ENCODE results near the gene SLX9. TPM values are rescaled to one million over a fixed set of nuclear protein-coding genes. Genes with fewer than 3 reads are reported as not detected.

Gene SLX9
- total RNA-seq, 1 experiment from 2014 or later: 74.3 TPM

DNA sequence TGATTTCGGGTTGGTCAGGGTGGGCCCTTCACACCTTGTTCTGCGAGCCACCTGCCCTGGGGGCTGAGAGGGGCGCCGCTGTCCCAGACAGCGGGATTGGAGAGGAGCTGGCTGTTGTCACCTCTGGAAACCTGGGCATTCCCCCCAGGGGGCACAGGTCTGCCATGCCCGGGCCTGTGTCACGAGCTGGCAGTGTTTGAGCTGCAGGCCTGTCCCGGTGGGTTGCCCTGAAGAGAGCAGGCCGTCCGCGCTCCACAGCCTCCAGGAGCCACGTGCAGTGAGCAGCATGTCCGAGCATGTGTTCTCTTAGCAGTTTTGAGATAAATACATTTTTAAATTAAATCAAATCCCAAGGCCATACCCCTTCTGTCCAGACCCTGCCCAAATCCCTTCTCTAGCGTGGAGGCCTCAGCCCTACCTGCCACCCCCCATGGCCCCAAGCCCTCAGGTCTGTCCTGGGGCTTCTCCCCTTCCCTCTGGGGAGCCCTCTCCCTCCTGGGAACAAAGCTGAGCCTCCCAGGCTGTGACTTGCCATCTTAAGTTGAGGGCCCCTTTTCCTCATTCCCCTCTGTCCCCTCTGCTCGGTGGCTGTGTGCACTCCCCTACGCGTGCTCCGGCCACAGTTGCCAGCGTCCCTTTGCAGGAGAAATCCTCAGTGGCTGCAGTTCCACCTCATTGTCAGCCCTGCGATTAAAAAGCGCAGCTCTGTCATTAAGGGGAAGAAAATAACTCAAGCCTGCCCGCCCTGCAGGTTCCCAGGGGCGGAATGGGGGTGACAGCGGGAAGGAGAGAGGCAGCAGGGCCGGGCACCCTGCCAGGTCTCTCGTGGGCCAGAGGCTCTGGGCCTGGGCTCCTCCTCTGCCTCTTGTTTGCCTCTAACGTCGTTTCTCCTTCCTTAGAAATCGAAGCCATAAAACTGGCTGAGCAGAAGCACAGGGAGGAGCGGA is 26.6 kb downstream of the SLX9 start:
- Histone ChIP-seq H4K8ac (replicated peaks; ENCODE audit: insufficient read length, low read depth, low read length) (no peak overlapping the region), H2BK15ac (ENCODE audit: low read depth, low read length) (no peak overlapping the region), H2BK12ac (ENCODE audit: insufficient read length, low read depth, low read length) (no peak overlapping the region), H3K9me3 (ENCODE audit: control insufficient read depth, low read depth, low read length) (no peaks in the 10 kb centered on the region), H4K20me1 (ENCODE audit: control insufficient read depth, insufficient read depth, insufficient read length) (no peaks in the 10 kb centered on the region), H3K14ac (ENCODE audit: insufficient read depth, low read length) (no peak overlapping the region; the same call in 1 of the 2 replicates), H2AK5ac (ENCODE audit: insufficient read length, low read length) (no peak overlapping the region), H2AFZ (ENCODE audit: low read length) (no peak overlapping the region), H2BK5ac (ENCODE audit: insufficient read length, low read length) (no peak overlapping the region), H4K91ac (ENCODE audit: insufficient read length, low read depth, low read length) (no peak overlapping the region), H2BK120ac (ENCODE audit: low read depth, low read length, poor library complexity, severe bottlenecking) (no peak overlapping the region), H2BK20ac (ENCODE audit: low read depth, low read length, poor library complexity, severe bottlenecking) (no peak overlapping the region), H3K56ac (ENCODE audit: insufficient read length, low read depth, low read length) (no peak overlapping the region), H3K4me1 (ENCODE audit: insufficient read depth, low read length) (no peaks in the 10 kb centered on the region), H3K23me2 (ENCODE audit: insufficient read length, low read depth, low read length, poor library complexity, severe bottlenecking) (no peaks in the 10 kb centered on the region), H3K79me1 (ENCODE audit: insufficient read depth, low read depth, low read length, poor library complexity, severe bottlenecking) (peaks cover 6% of the 10 kb centered on the region), H3K79me2 (ENCODE audit: insufficient read depth, low read length) (0 out of 2 replicates have a peak, but pooled peaks cover 2% of the 10 kb centered on the region), H3K9ac (ENCODE audit: extremely low read depth, insufficient read length, low read length) (no peak overlapping the region), H3K27me3 (ENCODE audit: insufficient read depth, low read length) (no peaks in the 10 kb centered on the region), H3T11ph (ENCODE audit: low read length) (no peak overlapping the region), H4K5ac (ENCODE audit: insufficient read length, low read depth, low read length) (no peak overlapping the region), H3K4me2 (ENCODE audit: insufficient read depth, insufficient read length, low read length) (no peak overlapping the region), H3K4ac (ENCODE audit: low read depth, low read length) (no peak overlapping the region), H3K18ac (ENCODE audit: insufficient read length, low read depth, low read length) (no peak overlapping the region), H3K27ac (ENCODE audit: insufficient read length, low read depth, low read length) (no peak overlapping the region), H3K23ac (ENCODE audit: insufficient read length, low read depth, low read length) (no peak overlapping the region)
- H3K4me1 Mint-ChIP-seq: peaks cover 12 to 22% of the 10 kb centered on the region in 2 experiments
- no peak for DNase-seq
- H3K27ac Mint-ChIP-seq: peak overlapping the region; percentile 52 to 93 (median 75); a peak in 4 of 7 replicates
- no CpG with 5 or more reads among the region's 30 CpGs for WGBS (ENCODE audit: extremely low coverage, insufficient read length, low lambda C conversion rate)
- peak overlapping the region in 1 of 2 experiments; percentile 27; a peak in 1 of 5 replicates for H3K4me3 Mint-ChIP-seq
- TF ChIP-seq, protein P1, sequence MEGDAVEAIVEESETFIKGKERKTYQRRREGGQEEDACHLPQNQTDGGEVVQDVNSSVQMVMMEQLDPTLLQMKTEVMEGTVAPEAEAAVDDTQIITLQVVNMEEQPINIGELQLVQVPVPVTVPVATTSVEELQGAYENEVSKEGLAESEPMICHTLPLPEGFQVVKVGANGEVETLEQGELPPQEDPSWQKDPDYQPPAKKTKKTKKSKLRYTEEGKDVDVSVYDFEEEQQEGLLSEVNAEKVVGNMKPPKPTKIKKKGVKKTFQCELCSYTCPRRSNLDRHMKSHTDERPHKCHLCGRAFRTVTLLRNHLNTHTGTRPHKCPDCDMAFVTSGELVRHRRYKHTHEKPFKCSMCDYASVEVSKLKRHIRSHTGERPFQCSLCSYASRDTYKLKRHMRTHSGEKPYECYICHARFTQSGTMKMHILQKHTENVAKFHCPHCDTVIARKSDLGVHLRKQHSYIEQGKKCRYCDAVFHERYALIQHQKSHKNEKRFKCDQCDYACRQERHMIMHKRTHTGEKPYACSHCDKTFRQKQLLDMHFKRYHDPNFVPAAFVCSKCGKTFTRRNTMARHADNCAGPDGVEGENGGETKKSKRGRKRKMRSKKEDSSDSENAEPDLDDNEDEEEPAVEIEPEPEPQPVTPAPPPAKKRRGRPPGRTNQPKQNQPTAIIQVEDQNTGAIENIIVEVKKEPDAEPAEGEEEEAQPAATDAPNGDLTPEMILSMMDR (conservative IDR thresholded peaks at IDR 0.05): no peak
- H3K36me3 Mint-ChIP-seq (ENCODE audit: insufficient read depth in 1 of 3, low read depth in 3 of 3): peaks cover 20 to 50% (median 50%) of the 10 kb centered on the region in 3 experiments; a peak in 6 of 7 replicates
- no peaks in the 10 kb centered on the region for H3K9me3 Mint-ChIP-seq
- H3K27me3 Mint-ChIP-seq (ENCODE audit: low read depth): no peaks in the 10 kb centered on the region
